Keratinocyte (primary cell): ENCODE measurements around the gene CDH8.

Experiments
- EZH2 ChIP-seq: IDR thresholded peaks from one replicate; pipeline ENCODE4 v1.6.1; 2012; ENCODE audit warnings: inconsistent platforms, mild to moderate bottlenecking, low read length, moderate library complexity
- TF ChIP-seq, protein P1 (sequence below), 3 experiments: IDR thresholded peaks in 1 of 3; conservative IDR thresholded peaks in 1 of 3; optimal IDR thresholded peaks in 1 of 3; 2 replicates in 2 of 3; 3 replicates in 1 of 3; pipeline versions ENCODE3 to v1.5.1; 2011; ENCODE audit warnings: low read length in 3 of 3, mild to moderate bottlenecking in 3 of 3, moderate library complexity in 2 of 3, control low read depth in 1 of 3, inconsistent platforms in 1 of 3; ENCODE audit not compliant: insufficient read depth in 2 of 3; ENCODE audit errors: extremely low read depth in 1 of 3

DNA sequence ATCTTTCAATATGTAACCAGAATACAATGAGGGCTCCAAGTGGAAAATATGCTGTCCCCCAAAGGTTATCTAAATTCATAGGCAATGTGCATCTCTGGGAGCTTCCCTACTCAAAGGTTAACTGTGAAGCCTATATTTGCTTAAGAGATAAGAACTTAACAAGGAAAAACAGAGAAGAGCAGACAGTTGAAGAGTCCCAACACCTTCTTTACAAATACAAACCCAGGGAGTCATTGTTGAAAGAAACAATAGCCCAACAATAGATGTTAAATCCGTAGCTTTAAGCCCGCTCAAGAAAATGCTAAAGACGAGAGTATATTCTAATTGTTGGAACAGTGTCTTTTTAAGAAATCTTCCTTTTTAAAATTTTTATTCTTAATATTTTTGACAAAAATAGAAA is 87.8 kb downstream of the CDH8 start:
- TF ChIP-seq, protein P1, sequence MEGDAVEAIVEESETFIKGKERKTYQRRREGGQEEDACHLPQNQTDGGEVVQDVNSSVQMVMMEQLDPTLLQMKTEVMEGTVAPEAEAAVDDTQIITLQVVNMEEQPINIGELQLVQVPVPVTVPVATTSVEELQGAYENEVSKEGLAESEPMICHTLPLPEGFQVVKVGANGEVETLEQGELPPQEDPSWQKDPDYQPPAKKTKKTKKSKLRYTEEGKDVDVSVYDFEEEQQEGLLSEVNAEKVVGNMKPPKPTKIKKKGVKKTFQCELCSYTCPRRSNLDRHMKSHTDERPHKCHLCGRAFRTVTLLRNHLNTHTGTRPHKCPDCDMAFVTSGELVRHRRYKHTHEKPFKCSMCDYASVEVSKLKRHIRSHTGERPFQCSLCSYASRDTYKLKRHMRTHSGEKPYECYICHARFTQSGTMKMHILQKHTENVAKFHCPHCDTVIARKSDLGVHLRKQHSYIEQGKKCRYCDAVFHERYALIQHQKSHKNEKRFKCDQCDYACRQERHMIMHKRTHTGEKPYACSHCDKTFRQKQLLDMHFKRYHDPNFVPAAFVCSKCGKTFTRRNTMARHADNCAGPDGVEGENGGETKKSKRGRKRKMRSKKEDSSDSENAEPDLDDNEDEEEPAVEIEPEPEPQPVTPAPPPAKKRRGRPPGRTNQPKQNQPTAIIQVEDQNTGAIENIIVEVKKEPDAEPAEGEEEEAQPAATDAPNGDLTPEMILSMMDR (optimal IDR thresholded peaks at IDR 0.05 in 1 of 3, IDR thresholded peaks at IDR 0.05 in 1 of 3, conservative IDR thresholded peaks at IDR 0.05 in 1 of 3; ENCODE audit: extremely low read depth in 1 of 3, insufficient read depth in 2 of 3, low read length in 3 of 3), result no peak
- no peak for TF ChIP-seq EZH2
